Testis (tissue), 2 donors: Measurements from ENCODE around the gene GKN2.

Experiments used
- POLR2A ChIP-seq: fragments of 450-650 bp; IDR thresholded peaks from one replicate; pipeline ENCODE4 v1.6.1; 2017; ENCODE audit warnings: antibody characterized with exemption, mild to moderate bottlenecking, moderate library complexity
- TF ChIP-seq, protein P1 (sequence below), 3 experiments: fragments of 450-650 bp in 2 of 3; fragments of 200-600 bp in 1 of 3; sonication (generic) in 1 of 3; IDR thresholded peaks; one replicate each; pipeline ENCODE4 v1.5.1; 2016 to 2019; ENCODE audit warnings: antibody characterized with exemption in 3 of 3, mild to moderate bottlenecking in 2 of 3, moderate library complexity in 1 of 3

DNA sequence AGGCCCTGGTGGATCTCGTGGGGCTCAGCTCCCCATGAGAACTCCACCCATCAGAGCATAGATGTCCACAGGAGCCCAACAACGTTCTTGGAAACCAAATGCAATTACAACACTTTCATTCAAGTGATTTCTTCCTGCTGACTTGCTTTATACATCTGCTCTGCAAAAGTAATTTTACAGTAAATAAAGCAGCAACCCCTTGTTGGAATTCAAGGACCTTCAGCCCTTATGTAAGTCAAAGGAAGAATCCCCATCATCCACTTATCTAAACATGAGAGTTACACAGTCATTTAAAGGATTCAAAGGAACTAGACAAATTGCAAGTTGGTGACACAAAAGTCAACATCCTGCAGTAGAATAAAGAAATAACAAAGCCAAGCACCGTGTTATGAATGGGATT, 43.2 kb upstream of the GKN2 start:
- TF ChIP-seq, protein P1, sequence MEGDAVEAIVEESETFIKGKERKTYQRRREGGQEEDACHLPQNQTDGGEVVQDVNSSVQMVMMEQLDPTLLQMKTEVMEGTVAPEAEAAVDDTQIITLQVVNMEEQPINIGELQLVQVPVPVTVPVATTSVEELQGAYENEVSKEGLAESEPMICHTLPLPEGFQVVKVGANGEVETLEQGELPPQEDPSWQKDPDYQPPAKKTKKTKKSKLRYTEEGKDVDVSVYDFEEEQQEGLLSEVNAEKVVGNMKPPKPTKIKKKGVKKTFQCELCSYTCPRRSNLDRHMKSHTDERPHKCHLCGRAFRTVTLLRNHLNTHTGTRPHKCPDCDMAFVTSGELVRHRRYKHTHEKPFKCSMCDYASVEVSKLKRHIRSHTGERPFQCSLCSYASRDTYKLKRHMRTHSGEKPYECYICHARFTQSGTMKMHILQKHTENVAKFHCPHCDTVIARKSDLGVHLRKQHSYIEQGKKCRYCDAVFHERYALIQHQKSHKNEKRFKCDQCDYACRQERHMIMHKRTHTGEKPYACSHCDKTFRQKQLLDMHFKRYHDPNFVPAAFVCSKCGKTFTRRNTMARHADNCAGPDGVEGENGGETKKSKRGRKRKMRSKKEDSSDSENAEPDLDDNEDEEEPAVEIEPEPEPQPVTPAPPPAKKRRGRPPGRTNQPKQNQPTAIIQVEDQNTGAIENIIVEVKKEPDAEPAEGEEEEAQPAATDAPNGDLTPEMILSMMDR (IDR thresholded peaks at IDR 0.05): no peak
- TF ChIP-seq POLR2A: no peak
